ENCODE results near the gene GRIK2.
"Not testable (repeated sequence)": the region's sequence is repeated elsewhere in the genome, so short reads cannot be mapped to it uniquely, and the experiment has no call there.

GRIK2 gene

GRCh38 chr6:101393251-101393828 is at the start of gene GRIK2:
Gene GRIK2, plus strand, starts transcription at chr6:101393708.
- no peak for DNase-seq

- DNase-seq, result no peak
Observed at GRCh38 chr6:101344885-101345284, 48.6 kb upstream of the GRIK2 start.

GRCh38 chr6:101348816-101349215 is 44.7 kb upstream of the GRIK2 start:
- DNase-seq, result no peak

- not testable (repeated sequence) for DNase-seq
Observed at GRCh38 chr6:101350631-101351030, 42.9 kb upstream of the GRIK2 start.

- no peak for DNase-seq
Observed at GRCh38 chr6:101351173-101351572, 42.3 kb upstream of the GRIK2 start.

GRCh38 chr6:101352316-101352715 is 41.2 kb upstream of the GRIK2 start:
- DNase-seq, result no peak

- no peak for DNase-seq
Observed at GRCh38 chr6:101365181-101365580, 28.3 kb upstream of the GRIK2 start.

GRCh38 chr6:101379926-101380325 is 13.6 kb upstream of the GRIK2 start:
- DNase-seq, result no peak

GRCh38 chr6:101380897-101381630 is 12.4 kb upstream of the GRIK2 start:
- DNase-seq, result no peak

GRCh38 chr6:101383747-101384146 is 9.8 kb upstream of the GRIK2 start:
- DNase-seq, result not testable (repeated sequence)

GRCh38 chr6:101386982-101387381 is 6.5 kb upstream of the GRIK2 start:
- no peak for DNase-seq

- no peak for DNase-seq
Observed at GRCh38 chr6:101391772-101392585, 1.5 kb upstream of the GRIK2 start.

- DNase-seq, result no peak
Observed at GRCh38 chr6:101392586-101393230, 800 bp upstream of the GRIK2 start.

- DNase-seq, result no peak
Observed at GRCh38 chr6:101393829-101394251, 332 bp downstream of the GRIK2 start.

- DNase-seq, result no peak
Observed at GRCh38 chr6:101394936-101395335, 1.4 kb downstream of the GRIK2 start.

GRCh38 chr6:101395345-101395744 is 1.8 kb downstream of the GRIK2 start:
- no peak for DNase-seq

GRCh38 chr6:101396548-101397173 is 3.2 kb downstream of the GRIK2 start:
- DNase-seq, result peak; percentile 22

GRCh38 chr6:101397199-101397598 is 3.7 kb downstream of the GRIK2 start:
- no peak for DNase-seq

GRCh38 chr6:101398716-101399615 is 5.5 kb downstream of the GRIK2 start:
- DNase-seq, result no peak

GRCh38 chr6:101399616-101400162 is 6.2 kb downstream of the GRIK2 start:
- no peak for DNase-seq
